Fibroblast of villous mesenchyme (primary cell): Measurements from ENCODE around the gene PLPP4. TPM values are rescaled to one million over a fixed set of nuclear protein-coding genes. Genes with fewer than 3 reads are reported as not detected.

Experiments
- DNase-seq: peaks from one replicate; pipeline ENCODE4 v3.0.0-alpha.2; 2010; ENCODE audit warnings: low read depth
- H3K4me3 ChIP-seq: 2 replicates; pipeline ENCODE4 v1.5.1; 2011; ENCODE audit warnings: low read depth, mild to moderate bottlenecking, low read length
- total RNA-seq: library from RNA; depleted of rRNA; stranded (reverse); fragments of >200 nt; gene quantifications from 2 replicates; pipeline ENCODE4 v1.2.3, GENCODE V29; 2012
- TF ChIP-seq, protein P1 (sequence below): IDR thresholded peaks from 2 replicates; pipeline ENCODE4 v1.5.1; 2012; ENCODE audit warnings: low read depth, mild to moderate bottlenecking, low read length; ENCODE audit not compliant: insufficient read depth

PLPP4 gene
- total RNA-seq, 1 donor: 0.86 TPM

DNA sequence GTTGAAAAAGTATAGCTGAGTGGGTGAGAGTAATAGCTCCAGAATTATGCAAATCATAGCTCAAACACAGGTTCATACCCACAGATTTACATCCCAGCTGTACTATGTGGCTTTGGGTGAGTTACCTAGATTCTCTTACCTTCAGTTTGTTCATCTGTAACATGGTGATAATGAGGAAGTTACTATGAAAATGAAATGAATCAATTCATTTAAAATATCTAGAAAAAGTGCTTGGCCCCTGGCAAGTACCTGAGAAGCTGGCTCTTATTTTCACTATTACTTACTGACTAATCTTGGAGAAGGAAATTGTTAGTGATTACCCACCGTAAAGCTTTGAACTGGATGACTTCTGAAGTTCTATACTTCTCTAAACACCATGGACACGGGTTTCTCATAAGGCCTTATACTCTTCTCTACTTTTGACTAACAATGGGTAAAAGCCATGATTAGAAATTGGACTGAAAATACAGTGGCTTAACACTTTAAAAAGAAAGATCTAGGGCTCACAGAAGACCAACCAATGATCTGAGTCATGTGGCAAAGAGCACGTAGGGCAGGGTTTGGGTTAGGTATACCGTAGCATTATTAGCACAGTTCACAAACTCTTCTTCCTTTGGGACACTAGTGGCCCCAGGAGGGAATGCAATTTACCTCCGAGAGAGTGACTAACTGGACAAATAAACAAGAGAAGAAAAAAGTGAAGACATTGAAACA is 149.2 kb downstream of the PLPP4 start:
- DNase-seq: no peak
- TF ChIP-seq, protein P1, sequence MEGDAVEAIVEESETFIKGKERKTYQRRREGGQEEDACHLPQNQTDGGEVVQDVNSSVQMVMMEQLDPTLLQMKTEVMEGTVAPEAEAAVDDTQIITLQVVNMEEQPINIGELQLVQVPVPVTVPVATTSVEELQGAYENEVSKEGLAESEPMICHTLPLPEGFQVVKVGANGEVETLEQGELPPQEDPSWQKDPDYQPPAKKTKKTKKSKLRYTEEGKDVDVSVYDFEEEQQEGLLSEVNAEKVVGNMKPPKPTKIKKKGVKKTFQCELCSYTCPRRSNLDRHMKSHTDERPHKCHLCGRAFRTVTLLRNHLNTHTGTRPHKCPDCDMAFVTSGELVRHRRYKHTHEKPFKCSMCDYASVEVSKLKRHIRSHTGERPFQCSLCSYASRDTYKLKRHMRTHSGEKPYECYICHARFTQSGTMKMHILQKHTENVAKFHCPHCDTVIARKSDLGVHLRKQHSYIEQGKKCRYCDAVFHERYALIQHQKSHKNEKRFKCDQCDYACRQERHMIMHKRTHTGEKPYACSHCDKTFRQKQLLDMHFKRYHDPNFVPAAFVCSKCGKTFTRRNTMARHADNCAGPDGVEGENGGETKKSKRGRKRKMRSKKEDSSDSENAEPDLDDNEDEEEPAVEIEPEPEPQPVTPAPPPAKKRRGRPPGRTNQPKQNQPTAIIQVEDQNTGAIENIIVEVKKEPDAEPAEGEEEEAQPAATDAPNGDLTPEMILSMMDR: no peak
- no peak overlapping the region for H3K4me3 ChIP-seq

DNA sequence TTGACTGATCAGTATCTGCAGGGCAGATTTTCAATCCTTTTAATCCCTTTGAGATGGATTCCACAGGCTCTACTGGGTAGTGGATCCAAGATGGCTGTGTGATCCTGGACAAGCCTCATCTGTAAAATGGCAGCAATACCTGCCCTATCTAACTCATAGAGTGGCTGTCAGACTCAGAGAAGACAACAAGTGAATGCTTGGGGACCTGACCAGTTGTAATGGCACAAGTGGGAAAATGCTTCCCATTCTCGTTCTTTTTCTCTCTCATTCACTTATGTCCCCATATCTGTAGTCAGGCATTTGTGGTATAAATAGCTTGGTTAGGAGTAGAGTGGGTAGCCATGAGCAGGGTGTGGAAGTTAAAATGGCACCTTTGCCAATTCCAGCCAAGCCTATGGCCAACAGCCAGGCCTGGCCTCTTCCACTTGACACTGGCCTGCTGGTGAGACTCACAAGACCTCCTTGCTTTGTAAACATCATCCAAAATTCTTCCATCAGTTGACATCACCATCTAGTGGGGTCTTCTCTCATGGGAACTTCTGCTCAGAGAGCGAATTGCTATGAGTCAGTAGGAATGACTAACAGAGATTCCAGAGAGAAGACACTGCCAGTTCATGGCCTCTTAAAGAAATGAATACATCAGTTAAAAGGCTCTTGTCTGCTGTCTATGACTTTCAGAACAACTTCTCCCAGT is 150.1 kb downstream of the PLPP4 start:
- no peak overlapping the region for H3K4me3 ChIP-seq
- peak; percentile 0 for DNase-seq
- TF ChIP-seq, protein P1: no peak

DNA sequence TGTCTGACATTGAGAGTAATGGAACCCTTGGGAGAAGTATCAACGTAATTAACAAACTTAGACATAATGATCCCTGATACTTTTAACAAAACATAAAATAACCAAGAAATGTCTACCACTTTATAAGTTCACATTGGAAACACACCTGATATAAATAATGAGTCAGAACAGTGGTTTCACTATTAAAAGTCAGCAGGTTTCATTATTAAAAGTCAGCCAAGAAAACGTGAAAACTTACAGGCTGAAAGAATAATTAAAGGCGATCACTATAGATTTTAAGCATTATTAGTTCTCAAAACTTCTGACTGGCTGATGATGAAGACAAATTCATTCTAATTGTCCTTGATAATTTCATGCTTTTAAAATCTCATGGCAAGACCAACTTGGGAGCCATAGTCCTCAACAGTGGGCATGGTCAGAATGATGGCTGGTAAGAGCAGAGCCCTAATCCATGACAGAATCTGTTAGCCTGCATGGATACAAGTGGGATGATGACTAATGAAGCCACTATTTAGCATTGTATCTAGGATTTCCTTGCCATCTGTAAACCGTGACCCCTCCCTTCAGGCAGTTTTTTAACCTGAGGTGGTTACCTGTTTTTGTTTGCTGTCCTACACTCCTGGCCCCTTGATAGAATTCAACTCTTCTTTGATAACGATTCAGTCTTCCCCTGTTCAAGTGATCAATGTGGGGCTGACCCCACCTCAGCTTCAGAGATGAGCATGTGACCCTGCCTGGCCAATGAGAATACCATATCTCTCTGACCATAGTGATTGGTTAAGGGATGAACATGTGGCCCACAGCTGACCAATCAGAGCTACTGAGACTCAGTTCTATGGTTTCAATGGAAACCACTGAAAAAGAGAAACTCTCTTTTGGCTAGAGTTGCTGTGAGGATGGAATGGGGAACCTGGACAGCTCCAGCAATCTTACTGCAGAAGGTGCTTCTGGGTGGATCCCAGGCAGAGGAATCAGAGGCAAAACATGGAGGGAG is 151.0 kb downstream of the PLPP4 start:
- TF ChIP-seq, protein P1: no peak
- DNase-seq: no peak
- no peak overlapping the region for H3K4me3 ChIP-seq

DNA sequence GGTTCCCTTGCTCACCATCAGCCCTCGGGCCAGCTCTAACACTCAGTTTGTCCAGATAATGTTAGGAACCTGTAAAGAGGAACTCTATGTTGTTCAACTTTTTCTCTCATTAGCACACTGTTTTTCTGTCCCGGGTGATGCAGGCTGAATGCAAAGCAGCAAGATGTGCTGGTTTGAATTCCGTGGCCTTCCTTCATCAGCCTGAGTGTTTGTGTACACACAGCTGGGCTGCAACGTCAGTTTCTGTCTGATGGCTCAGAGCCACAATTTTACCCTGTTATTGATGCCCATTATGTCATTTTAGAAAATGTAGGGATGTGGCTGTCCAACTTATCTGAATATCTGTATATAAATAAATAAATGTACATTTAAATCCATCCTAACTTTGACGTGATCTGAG is 152.0 kb downstream of the PLPP4 start:
- no peak for DNase-seq
- H3K4me3 ChIP-seq: no peak overlapping the region
- TF ChIP-seq, protein P1: no peak

DNA sequence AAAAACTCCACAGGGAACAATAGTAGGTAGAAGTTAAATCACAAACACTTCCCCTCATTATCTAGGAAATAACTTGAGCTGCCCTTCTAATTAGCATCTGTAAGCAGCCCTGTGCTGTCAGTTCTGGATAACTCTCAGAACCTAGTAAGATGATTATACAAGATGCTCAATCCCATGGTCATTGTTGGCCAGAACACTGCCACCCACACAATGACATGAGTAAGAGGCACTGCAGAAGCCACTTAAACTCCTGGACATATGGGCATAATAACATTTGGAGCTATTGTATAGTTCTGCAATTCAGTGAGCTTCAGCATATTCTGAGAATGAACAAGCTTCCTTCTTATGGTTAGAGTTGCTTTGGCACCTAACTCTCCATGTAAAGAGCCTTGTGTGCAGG is 153.8 kb downstream of the PLPP4 start:
- TF ChIP-seq, protein P1: no peak
- no peak for DNase-seq
- no peak overlapping the region for H3K4me3 ChIP-seq

DNA sequence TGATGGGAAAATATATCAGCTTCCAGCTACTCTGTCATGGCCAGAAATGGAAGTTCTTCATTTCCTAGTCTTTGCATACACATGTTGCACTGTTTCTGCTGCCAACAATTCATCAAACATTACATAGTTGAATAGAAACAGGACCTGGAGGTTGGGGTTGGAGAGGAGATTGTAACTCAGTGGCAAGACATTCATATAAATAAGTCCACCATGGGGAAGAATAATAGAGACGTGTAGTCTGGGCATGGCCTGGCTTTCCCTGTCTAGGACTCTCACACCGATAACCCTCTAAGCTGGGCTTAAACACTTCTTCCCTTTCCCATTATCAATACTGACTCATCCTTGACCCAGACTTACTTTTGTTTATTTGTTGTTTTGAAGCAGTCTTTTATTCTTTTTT is 155.7 kb downstream of the PLPP4 start:
- TF ChIP-seq, protein P1: no peak
- DNase-seq: no peak
- H3K4me3 ChIP-seq: no peak overlapping the region
